Neural cell (in vitro differentiated cells): Measurements from ENCODE around the gene CROCC2.

Source experiments
- CTCF ChIP-seq: fragments of 450-650 bp; IDR thresholded peaks from 2 replicates; pipeline ENCODE4 v1.5.1; 2014; ENCODE audit warnings: antibody characterized with exemption, mild to moderate bottlenecking, moderate library complexity; ENCODE audit not compliant: poor library complexity, severe bottlenecking
- EP300 ChIP-seq: fragments of 450-650 bp; conservative IDR thresholded peaks from 2 replicates; pipeline ENCODE4 v1.6.1; 2014; ENCODE audit warnings: antibody characterized with exemption, mild to moderate bottlenecking, moderate library complexity; ENCODE audit not compliant: poor library complexity, severe bottlenecking
- EZH2 ChIP-seq: fragments of 200-600, 300-800 bp; shearing (Covaris generic), sonication (generic); IDR thresholded peaks from 2 replicates; pipeline ENCODE4 v1.6.1; 2014; ENCODE audit warnings: antibody characterized with exemption, low read length, borderline replicate concordance, mild to moderate bottlenecking; ENCODE audit not compliant: insufficient read depth, poor library complexity, severe bottlenecking
- POLR2AphosphoS5 ChIP-seq: IDR thresholded peaks from 2 replicates; pipeline ENCODE4 v1.6.1; 2012
- SMC3 ChIP-seq: fragments of 450-650 bp; conservative IDR thresholded peaks from 2 replicates; pipeline ENCODE4 v1.6.1; 2014; ENCODE audit warnings: antibody characterized with exemption, mild to moderate bottlenecking, moderate library complexity; ENCODE audit not compliant: poor library complexity

- TF ChIP-seq CTCF (no peak), EP300 (no peak), EZH2 (no peak), POLR2AphosphoS5 (no peak), SMC3 (no peak)
These were observed 82.0 kb downstream of the CROCC2 start for GRCh38 chr2:240988146-240988545.
